CD14-positive monocyte (primary cell): ENCODE data around the gene GJA9. TPM values are rescaled to one million over a fixed set of nuclear protein-coding genes. Genes with fewer than 3 reads are reported as not detected.

ENCODE experiments used
- DNase-seq, 3 donors: peaks; one replicate each; pipeline ENCODE4 v3.0.0-alpha.2; 2011 to 2022
- H2AFZ ChIP-seq: 2 replicates; pipeline ENCODE4 v1.6.0; 2012; ENCODE audit warnings: mild to moderate bottlenecking, low read depth, low read length, inconsistent platforms; ENCODE audit not compliant: insufficient read depth, poor library complexity, severe bottlenecking
- H3K27ac ChIP-seq, 2 donors: 1 replicate in 1 of 2; 2 replicates in 1 of 2; pipeline ENCODE4 v1.5.1; 2012 to 2013; ENCODE audit warnings: low read length in 2 of 2, control low read depth in 1 of 2, inconsistent platforms in 1 of 2, low read depth in 1 of 2, mild to moderate bottlenecking in 1 of 2
- H3K27me3 ChIP-seq, 2 donors: one replicate each; pipeline versions ENCODE4 v1.6.0 to v1.6.1; 2011 to 2013; ENCODE audit warnings: low read length in 2 of 2; ENCODE audit not compliant: control insufficient read depth in 2 of 2, insufficient read depth in 2 of 2
- H3K36me3 ChIP-seq, 2 donors: replicated peaks in 1 of 2; 1 replicate in 1 of 2; 2 replicates in 1 of 2; pipeline versions ENCODE4 v1.5.1 to v1.6.1; 2012 to 2013; ENCODE audit warnings: low read length in 2 of 2, control low read depth in 1 of 2, inconsistent platforms in 1 of 2, mild to moderate bottlenecking in 1 of 2; ENCODE audit not compliant: insufficient read depth in 2 of 2, control insufficient read depth in 1 of 2
- H3K4me1 ChIP-seq, 2 donors: 1 replicate in 1 of 2; 2 replicates in 1 of 2; pipeline versions ENCODE4 v1.5.1 to v1.6.1; 2012 to 2013; ENCODE audit warnings: low read length in 2 of 2, control low read depth in 1 of 2, inconsistent platforms in 1 of 2, mild to moderate bottlenecking in 1 of 2, moderate library complexity in 1 of 2; ENCODE audit not compliant: insufficient read depth in 2 of 2, control insufficient read depth in 1 of 2
- H3K4me2 ChIP-seq: replicated peaks from 2 replicates; pipeline ENCODE3; 2012; ENCODE audit warnings: low read length, moderate library complexity, mild to moderate bottlenecking; ENCODE audit not compliant: poor library complexity, severe bottlenecking; ENCODE audit errors: extremely low read depth
- H3K4me3 ChIP-seq, 3 experiments: fragments of 200-600 bp in 1 of 3; sonication (generic) in 1 of 3; replicated peaks in 1 of 3; 1 replicate in 2 of 3; 2 replicates in 1 of 3; pipeline ENCODE4 v1.5.1; 2011 to 2013; ENCODE audit warnings: low read length in 3 of 3, mild to moderate bottlenecking in 3 of 3, control low read depth in 2 of 3, low read depth in 2 of 3, inconsistent platforms in 1 of 3, moderate library complexity in 1 of 3
- H3K79me2 ChIP-seq: 2 replicates; pipeline ENCODE4 v1.6.0; 2012; ENCODE audit warnings: mild to moderate bottlenecking, control low read depth, inconsistent platforms, low read length, moderate library complexity; ENCODE audit not compliant: insufficient read depth
- H3K9ac ChIP-seq: 2 replicates; pipeline ENCODE4 v1.6.0; 2017; ENCODE audit warnings: low read length, mild to moderate bottlenecking; ENCODE audit not compliant: insufficient read depth, poor library complexity, severe bottlenecking
- H3K9me3 ChIP-seq, 2 donors: replicated peaks in 1 of 2; 1 replicate in 1 of 2; 2 replicates in 1 of 2; pipeline versions ENCODE4 v1.5.1 to v1.6.1; 2012 to 2013; ENCODE audit warnings: low read length in 2 of 2, control low read depth in 1 of 2; ENCODE audit not compliant: control insufficient read depth in 1 of 2, insufficient read depth in 1 of 2
- H4K20me1 ChIP-seq: 2 replicates; pipeline ENCODE4 v1.6.0; 2012; ENCODE audit warnings: mild to moderate bottlenecking, low read length, control low read depth, moderate library complexity; ENCODE audit not compliant: insufficient read depth
- H3K27ac Mint-ChIP-seq, 7 donors: one replicate each; pipeline ENCODE4 v1.8.0; 2020; ENCODE audit warnings: mild to moderate bottlenecking in 7 of 7, mixed read lengths in 7 of 7, moderate library complexity in 6 of 7, inconsistent platforms in 2 of 7
- H3K27me3 Mint-ChIP-seq, 3 donors: one replicate each; pipeline ENCODE4 v1.8.0; 2021 to 2022; ENCODE audit warnings: low read depth in 3 of 3, mild to moderate bottlenecking in 3 of 3, mixed read lengths in 3 of 3, moderate library complexity in 3 of 3, inconsistent platforms in 1 of 3
- H3K36me3 Mint-ChIP-seq, 2 donors: one replicate each; pipeline ENCODE4 v1.8.0; 2020; ENCODE audit warnings: mixed read lengths in 2 of 2, inconsistent platforms in 1 of 2, mild to moderate bottlenecking in 1 of 2
- H3K4me1 Mint-ChIP-seq: one replicate; pipeline ENCODE4 v1.8.0; 2020; ENCODE audit warnings: mild to moderate bottlenecking, mixed read lengths
- H3K4me3 Mint-ChIP-seq, 2 donors: one replicate each; pipeline ENCODE4 v1.8.0; 2020; ENCODE audit warnings: mild to moderate bottlenecking in 2 of 2, mixed read lengths in 2 of 2, moderate library complexity in 1 of 2
- H3K9me3 Mint-ChIP-seq, 7 donors: one replicate each; pipeline ENCODE4 v1.8.0; 2020 to 2022; ENCODE audit warnings: mixed read lengths in 7 of 7, mild to moderate bottlenecking in 6 of 7, moderate library complexity in 6 of 7, inconsistent platforms in 2 of 7
- WGBS: methylation state at CpG from one replicate; pipeline ENCODE4 v1.1.5; 2013; ENCODE audit warnings: missing lambda C conversion rate; ENCODE audit not compliant: insufficient coverage; 5-methylcytosine and 5-hydroxymethylcytosine counted together
- intact Hi-C, 2 donors: fragments of 100-400 bp; cut with micrococcal nuclease; formaldehyde crosslinking; loops; one replicate each; pipeline versions ENCODE4 v1.15.0 to v1.15.1; 2023
- polyA plus RNA-seq, 3 donors: library from polyadenylated mRNA; depleted of rRNA in 1 of 3; unstranded in 2 of 3; stranded (reverse) in 1 of 3; fragments of 300-500 nt in 2 of 3; fragments of >200 nt in 1 of 3; fragmentation: Illumina TruSeq in 2 of 3; gene quantifications; 1 replicate in 2 of 3; 2 replicates in 1 of 3; pipeline ENCODE4 v1.2.3, GENCODE V29; 2012 to 2021
- TF ChIP-seq, protein P1 (sequence below): fragments of 200-600 bp; IDR thresholded peaks from one replicate; pipeline ENCODE4 v1.8.0; 2022; ENCODE audit warnings: antibody characterized with exemption, mild to moderate bottlenecking

GJA9 gene
- polyA plus RNA-seq, 3 donors = not detected

DNA sequence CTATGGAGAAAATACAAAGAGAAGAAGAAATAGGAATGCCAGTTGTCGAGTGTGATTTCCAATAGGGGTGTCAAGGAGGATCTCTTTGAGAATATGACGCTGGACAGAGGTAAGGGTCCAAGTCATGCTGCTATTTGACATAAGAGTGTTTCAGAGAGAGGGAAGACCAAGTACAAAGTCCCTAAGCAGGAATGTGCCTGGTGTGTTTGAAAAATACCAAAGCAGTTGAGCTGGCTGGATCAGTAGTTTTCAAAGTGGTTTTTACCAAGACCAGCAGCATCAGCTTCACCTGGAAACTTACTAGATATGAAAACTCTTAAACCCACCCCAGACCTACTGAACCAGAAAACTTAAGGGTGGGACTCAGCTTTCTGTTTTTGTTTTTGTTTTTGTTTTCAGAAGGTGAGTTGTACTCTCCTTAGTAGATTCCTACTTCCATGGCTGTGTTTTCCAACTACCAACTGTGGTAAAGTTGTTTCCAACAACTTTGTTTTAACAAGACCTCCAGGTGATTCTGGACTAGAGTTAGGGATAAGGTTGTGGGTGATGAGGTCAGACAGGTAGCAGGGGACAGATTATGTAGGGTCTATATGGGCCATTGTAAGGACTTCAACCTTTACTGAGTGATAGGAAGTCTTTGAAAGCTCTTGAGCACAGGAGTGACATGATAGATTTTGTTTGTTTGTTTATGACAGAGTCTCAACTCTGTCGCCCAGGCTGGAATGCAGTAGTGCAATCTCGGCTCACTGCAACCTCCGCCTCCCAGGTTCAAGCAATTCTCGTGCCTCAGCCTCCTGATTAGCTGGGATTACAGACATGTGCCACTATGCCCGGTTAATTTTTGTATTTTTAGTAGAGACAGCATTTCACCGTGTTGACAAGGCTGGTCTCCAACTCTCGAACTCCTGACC lies 7.3 kb upstream of the GJA9 start:
- Histone ChIP-seq H3K27ac (no peak overlapping the region), H3K4me2 (no peak overlapping the region), H3K4me1 (no peaks in the 10 kb centered on the region), H3K36me3 (no peaks in the 10 kb centered on the region), H3K27me3 (no peaks in the 10 kb centered on the region), H2AFZ (no peak overlapping the region), H3K79me2 (no peaks in the 10 kb centered on the region), H3K9me3 (no peaks in the 10 kb centered on the region), H4K20me1 (no peaks in the 10 kb centered on the region), H3K9ac (no peak overlapping the region), H3K4me3 (no peak overlapping the region)
- Mint-ChIP-seq H3K4me1 (no peaks in the 10 kb centered on the region), H3K27me3 (no peaks in the 10 kb centered on the region), H3K36me3 (peaks cover 0 to 5% of the 10 kb centered on the region in 2 donors), H3K4me3 (no peak overlapping the region), H3K27ac (peak overlapping the region in 1 of 7 donors; percentile 58), H3K9me3 (no peaks in the 10 kb centered on the region)
- intact Hi-C loops = no loop called here
- no peak for DNase-seq
- TF ChIP-seq, protein P1, sequence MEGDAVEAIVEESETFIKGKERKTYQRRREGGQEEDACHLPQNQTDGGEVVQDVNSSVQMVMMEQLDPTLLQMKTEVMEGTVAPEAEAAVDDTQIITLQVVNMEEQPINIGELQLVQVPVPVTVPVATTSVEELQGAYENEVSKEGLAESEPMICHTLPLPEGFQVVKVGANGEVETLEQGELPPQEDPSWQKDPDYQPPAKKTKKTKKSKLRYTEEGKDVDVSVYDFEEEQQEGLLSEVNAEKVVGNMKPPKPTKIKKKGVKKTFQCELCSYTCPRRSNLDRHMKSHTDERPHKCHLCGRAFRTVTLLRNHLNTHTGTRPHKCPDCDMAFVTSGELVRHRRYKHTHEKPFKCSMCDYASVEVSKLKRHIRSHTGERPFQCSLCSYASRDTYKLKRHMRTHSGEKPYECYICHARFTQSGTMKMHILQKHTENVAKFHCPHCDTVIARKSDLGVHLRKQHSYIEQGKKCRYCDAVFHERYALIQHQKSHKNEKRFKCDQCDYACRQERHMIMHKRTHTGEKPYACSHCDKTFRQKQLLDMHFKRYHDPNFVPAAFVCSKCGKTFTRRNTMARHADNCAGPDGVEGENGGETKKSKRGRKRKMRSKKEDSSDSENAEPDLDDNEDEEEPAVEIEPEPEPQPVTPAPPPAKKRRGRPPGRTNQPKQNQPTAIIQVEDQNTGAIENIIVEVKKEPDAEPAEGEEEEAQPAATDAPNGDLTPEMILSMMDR = no peak
- 93% methylated on average over 6 of the region's 9 CpGs for WGBS

DNA sequence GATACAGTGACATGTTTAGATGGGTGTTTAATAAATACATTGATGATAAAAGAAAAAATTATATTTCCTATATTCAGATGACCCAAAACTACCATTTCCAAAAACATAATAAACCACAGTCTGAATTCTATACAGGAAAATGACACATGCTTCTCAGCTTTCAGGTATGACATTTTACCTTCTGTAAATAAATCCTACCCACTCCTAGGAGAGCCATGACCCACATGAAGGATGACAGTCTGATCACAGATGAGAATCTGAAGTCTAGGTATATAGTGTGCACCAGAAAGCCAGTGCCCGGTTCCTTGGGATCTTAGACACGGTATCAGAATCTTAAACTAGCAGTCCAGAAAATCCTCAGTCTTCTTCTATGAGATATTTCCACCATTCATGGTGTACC lies 3.7 kb upstream of the GJA9 start:
- no peaks in the 10 kb centered on the region for H3K4me1 ChIP-seq
- H3K9me3 ChIP-seq = no peaks in the 10 kb centered on the region
- DNase-seq = no peak
- no peaks in the 10 kb centered on the region for H3K27me3 Mint-ChIP-seq
- no peak overlapping the region for H2AFZ ChIP-seq
- no peaks in the 10 kb centered on the region for H3K79me2 ChIP-seq
- TF ChIP-seq, protein P1 = no peak
- intact Hi-C loops = no loop called here
- no peak overlapping the region for H3K27ac Mint-ChIP-seq
- no peaks in the 10 kb centered on the region for H3K4me1 Mint-ChIP-seq
- WGBS = 100% methylated on average over 2 of the region's 2 CpGs
- no peak overlapping the region for H3K27ac ChIP-seq
- H3K9ac ChIP-seq = peak overlapping the region; percentile 4
- no peaks in the 10 kb centered on the region for H3K36me3 ChIP-seq
- no peak overlapping the region for H3K4me3 ChIP-seq
- no peaks in the 10 kb centered on the region for H3K36me3 Mint-ChIP-seq
- no peak overlapping the region for H3K4me3 Mint-ChIP-seq
- no peaks in the 10 kb centered on the region for H4K20me1 ChIP-seq
- H3K4me2 ChIP-seq = no peak overlapping the region
- H3K9me3 Mint-ChIP-seq = no peaks in the 10 kb centered on the region
- no peaks in the 10 kb centered on the region for H3K27me3 ChIP-seq
